Activated naive CD4-positive, alpha-beta T cell (primary cell): ENCODE data around the gene LEMD2.

Source experiments
- DNase-seq, 4 experiments: peaks; one replicate each; lab custom pipeline; 2025; lab: John Stamatoyannopoulos, UW

Gene LEMD2

GRCh38 chr6:33794910-33795623, 6.1 kb upstream of the LEMD2 start:
- no peak for DNase-seq

DNA sequence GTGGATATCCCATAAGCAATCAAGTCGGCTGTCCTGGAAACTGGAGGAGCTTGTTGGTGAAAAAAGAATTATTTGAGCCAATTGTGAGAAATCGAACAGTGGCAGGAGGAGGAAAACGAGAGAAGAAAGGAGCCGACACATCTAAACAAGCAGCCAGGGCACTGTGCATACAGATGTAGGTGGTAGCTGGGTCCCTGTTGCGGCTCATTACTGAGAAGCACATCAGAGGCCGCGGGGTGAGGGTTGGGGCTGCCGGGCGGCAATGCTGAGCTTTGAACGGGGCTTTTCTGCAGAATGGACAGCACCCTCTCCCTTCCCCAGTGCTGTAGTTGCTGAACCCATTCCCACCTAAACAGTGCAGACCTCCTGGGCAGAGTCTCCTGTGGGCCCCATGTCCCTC, 4.1 kb upstream of the LEMD2 start:
- DNase-seq: no peak

DNA sequence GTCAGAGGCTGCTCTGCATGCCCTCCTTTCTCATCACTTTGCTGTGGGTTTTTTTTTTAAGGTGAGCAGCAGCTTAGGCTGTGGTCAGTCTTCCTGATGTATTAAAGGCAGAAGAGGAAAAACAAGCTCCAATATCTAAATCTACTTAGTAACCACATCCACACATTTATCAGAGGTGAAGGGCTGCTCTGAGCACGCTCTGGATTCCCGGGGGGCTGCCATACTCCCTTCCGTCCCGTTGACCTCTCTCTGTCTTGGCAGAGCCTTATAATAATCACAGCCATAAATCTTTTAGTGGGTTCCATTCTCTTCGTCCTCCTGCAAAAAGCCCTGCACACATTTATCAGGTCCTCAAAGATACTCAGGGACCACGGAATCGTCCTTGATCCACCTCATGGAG, 2.7 kb upstream of the LEMD2 start:
- DNase-seq: no peak

- DNase-seq: no peak
Measured at GRCh38 chr6:33790910-33791309, 2.0 kb upstream of the LEMD2 start.

DNA sequence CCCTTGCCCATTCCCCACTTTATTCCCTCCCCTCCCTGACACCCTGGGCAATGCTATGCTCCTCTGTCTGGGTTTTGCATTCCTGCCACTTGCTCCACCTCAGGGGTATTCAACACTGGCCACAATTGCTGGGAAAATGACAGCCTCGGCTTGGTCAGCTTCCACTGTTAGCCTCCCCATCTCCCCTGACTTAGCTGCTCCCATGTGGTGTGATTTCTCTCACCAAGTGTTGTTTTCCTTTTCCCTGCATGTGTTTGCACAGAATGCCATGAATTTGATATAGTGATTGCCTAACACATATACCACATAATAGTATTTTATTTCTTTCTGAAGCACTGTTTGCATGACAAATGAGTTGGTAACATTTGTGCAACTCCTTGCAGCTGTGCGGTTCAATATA, 1.4 kb upstream of the LEMD2 start:
- no peak for DNase-seq

GRCh38 chr6:33789550-33789895, 593 bp upstream of the LEMD2 start:
- DNase-seq: no peak

- DNase-seq: peak in 3 of 4 experiments; percentile 14 to 38 (median 25)
Measured at GRCh38 chr6:33787954-33788693, 806 bp downstream of the LEMD2 start.

DNA sequence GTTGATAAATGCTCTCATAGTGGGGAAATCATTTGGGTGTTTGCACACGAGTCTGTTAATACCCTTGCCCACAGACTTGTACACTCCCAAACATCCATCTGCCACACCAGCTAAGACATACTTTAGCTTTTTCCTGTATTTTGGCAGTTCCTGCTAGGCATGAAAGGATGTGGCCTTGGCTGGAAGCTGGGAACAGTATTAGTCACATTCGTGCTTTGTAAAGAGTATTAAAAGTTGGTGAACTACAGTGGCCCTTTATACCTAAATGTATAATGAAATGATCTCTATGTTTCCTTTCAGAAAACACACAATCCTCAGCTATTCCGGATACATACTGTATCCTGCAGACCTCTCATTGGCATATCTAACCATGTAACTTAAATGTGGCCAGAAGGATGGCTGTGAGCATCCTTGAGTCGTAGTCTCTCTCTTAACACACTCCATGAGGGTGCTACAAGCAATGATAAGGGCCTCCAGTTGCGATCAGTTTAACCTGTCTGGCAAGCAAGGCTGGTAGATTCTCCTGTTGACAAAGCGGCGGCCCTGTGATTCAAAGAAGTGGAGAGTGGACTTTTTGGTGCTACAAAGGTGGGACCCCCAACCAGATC, 1.5 kb downstream of the LEMD2 start:
- DNase-seq: no peak

DNA sequence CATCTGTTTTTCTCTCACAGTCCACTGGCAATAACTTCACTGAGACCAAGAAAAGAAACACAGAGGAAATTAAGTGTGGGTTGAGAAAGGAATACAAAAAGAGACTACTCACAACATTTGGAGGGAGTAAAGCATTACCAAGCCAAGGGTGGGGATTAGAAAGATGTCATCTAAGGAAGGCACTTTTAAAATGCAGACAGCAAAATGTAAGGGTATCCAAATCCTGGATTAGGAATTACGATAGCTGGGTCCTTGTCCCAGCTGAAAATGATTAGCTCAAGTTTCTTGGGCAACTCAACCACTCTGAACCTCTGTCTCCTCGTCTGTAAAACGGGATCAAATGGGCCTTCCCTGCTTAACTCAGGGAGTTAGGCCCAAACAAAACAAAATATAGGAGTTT, 2.2 kb downstream of the LEMD2 start:
- no peak for DNase-seq

DNA sequence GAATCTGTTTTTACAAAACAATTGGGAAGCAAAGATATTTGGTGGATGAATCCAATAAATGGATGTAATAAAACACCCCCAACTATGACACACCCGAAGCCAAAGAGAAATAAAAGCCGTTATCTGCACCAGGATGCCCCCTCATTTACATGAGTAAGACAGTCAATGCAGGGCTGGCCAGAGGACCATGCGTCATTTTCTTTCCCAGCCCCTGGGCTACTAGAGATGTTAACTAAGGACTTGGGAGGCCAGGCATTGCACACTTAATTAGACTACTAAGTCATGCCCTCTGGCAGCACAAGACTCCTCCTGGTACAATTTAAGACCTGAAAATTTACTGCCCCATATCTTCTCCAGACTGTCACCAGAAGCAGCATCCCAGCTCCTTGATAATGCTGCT, 3.2 kb downstream of the LEMD2 start:
- no peak for DNase-seq

- no peak for DNase-seq
Measured at GRCh38 chr6:33784787-33785186, 4.1 kb downstream of the LEMD2 start.

- no peak for DNase-seq
Measured at GRCh38 chr6:33783781-33784520, 5.0 kb downstream of the LEMD2 start.

- DNase-seq: no peak
Measured at GRCh38 chr6:33782561-33782960, 6.4 kb downstream of the LEMD2 start.

DNA sequence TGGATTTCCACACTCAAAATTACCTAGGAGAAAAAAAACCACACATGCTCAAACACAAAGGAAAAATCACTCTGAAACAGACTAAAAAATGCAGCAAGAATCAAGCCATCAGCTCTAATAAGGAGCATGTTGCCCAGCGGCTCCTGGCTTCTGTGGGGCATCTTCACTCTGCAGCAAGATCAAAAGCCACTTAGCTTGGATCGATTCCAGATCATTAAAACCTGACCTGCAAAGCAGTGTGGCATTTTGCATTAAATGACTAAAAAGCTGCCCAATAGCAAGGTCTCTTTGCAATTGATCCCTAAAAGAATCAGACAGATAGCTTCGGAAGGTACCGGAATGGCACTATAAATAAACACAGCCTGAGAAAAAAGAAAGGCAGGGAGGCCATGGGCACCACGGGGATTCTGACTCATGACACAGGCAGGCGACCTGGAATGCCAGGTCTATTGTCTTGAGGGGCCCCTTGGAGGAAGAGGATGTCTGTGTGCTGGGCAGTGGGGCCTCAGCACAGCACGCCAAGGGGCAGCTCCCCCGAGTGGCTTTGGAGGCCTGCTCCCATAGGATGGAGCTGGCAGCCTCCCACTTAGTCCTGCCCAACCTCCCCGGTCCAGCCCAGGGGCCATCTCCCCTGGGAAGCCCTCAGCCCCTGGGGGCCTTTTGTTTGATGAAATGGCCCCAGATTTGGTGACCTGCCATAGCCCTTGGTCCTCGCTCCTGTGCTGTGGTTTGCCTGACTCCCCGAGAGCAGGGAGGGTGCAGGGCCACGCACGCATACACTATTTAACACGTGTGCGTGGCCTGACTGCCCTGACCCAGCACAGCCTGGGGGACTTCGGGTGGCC, 7.6 kb downstream of the LEMD2 start:
- DNase-seq: no peak

DNA sequence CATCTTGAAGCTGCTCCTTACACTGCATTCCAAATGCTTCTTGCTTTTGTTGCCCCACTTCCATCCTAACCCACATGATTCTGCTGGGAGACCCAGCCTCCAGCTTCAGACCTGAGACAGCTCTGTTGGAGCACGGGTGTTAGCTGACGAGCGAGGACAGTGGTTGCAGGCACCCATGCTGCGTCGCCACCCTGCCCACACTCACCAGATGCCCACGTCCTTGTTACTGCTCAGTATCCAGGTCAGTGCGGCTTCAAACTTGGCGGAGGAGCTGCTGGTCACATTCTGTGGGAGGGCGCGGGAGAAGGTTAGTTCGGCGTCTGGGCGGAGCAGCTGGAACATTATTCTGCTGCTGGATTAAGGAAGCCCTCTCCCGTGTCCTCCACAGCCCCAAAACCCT, 9.0 kb downstream of the LEMD2 start:
- DNase-seq: no peak

DNA sequence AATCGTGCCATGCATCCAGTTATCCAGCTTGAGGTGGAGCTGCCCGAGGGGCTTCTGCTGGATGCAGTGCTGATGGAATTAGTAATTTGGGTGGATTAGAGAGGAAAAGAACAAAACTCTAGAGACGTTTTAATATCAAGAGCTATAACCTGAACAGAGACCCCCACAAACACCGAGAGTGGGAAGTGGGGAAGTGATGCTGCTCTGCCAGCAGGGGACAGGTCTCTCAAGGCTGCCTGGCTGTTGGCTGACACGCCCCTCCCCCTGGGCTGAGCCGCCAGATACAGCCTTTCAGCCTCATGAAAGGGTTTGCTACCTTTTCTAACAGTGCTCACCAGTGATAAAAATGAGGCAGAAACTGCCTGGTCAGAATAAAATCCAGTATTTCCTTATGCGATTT, 9.6 kb downstream of the LEMD2 start:
- no peak for DNase-seq

- DNase-seq: no peak
Measured at GRCh38 chr6:33778444-33779121, 10.3 kb downstream of the LEMD2 start.

- no peak for DNase-seq
Measured at GRCh38 chr6:33777398-33778388, 11.2 kb downstream of the LEMD2 start.

- DNase-seq: no peak
Measured at GRCh38 chr6:33776764-33777163, 12.2 kb downstream of the LEMD2 start.

DNA sequence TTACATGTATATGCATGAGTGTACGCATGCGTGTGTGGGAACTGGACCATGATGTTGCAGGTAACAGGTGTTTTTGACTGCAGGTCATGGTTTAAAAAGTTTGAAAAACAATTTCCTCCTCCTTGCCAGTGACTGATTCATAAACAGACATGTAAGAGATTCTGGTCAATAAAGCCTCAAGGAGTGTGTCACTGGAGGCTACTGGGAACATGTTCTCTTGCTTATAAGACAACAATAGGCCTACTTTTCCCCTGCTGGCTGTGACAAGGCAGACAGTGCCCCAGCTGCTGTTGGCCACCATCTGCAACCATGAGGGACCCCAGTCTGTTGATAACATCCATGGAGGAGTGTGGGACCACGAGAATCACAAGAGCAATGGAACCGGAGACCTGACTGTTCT, 12.7 kb downstream of the LEMD2 start:
- DNase-seq: no peak
